ENCODE measurements around the gene CDC42EP2. TPM values are rescaled to one million over a fixed set of nuclear protein-coding genes. Genes with fewer than 3 reads are reported as not detected.

Gene CDC42EP2
- total and polyA plus RNA-seq, 10 of the 15 experiments (the other 5 are each of a cell fraction or from before 2014, with no cell fraction given), result 0.03 to 1.2 (median 0.09) TPM; not detected in 3

GRCh38 chr11:65290448-65291165, 24.1 kb upstream of the CDC42EP2 start (continued):
- TF ChIP-seq CUX1 (IDR thresholded peaks at IDR 0.05; ENCODE audit: insufficient replicate concordance, low read depth, low read length) (peak; percentile 77), MXI1 (IDR thresholded peaks at IDR 0.05; ENCODE audit: low read depth, low read length) (no peak), KAT2A (conservative IDR thresholded peaks at IDR 0.05; ENCODE audit: control insufficient read depth, low read depth, low read length) (no peak), EGR1 (IDR thresholded peaks at IDR 0.05; ENCODE audit: borderline replicate concordance in 1 of 2, low read depth in 2 of 2, low read length in 2 of 2) (peak in 1 of 2 experiments; percentile 6; a peak in 1 of 3 replicates), NFYB (IDR thresholded peaks at IDR 0.05; ENCODE audit: insufficient read depth, low read depth, low read length) (no peak), NBN (IDR thresholded peaks at IDR 0.05) (0 out of 2 replicates have a peak, but pooled peaks have one; percentile 13), GABPA (IDR thresholded peaks at IDR 0.05; ENCODE audit: low read depth) (0 out of 2 replicates have a peak, but pooled peaks have one; percentile 27), KDM1A (IDR thresholded peaks at IDR 0.05; ENCODE audit: borderline replicate concordance) (no peak), PAX8 (IDR thresholded peaks at IDR 0.05) (no peak), E2F4 (IDR thresholded peaks at IDR 0.05; ENCODE audit: low read depth, low read length) (no peak), BACH1 (IDR thresholded peaks at IDR 0.05; ENCODE audit: borderline replicate concordance) (no peak), SMC3 (IDR thresholded peaks at IDR 0.05; ENCODE audit: borderline replicate concordance, low read length) (no peak), IKZF2 (IDR thresholded peaks at IDR 0.05) (peak in 1 of 2 experiments; percentile 33; a peak in 1 of 4 replicates), RUNX3 (IDR thresholded peaks at IDR 0.05; ENCODE audit: low read length) (0 out of 2 replicates have a peak, but pooled peaks have one; percentile 28), ATF2 (IDR thresholded peaks at IDR 0.05; ENCODE audit: low read length) (no peak; the same call in 1 of the 2 replicates), ZBTB40 (IDR thresholded peaks at IDR 0.05; ENCODE audit: borderline replicate concordance) (no peak)

All from GM12878 (cell line).